Heart left ventricle (tissue), 13 donors: Measurements from ENCODE around the gene ZNF605.

ENCODE experiments used
- POLR2A ChIP-seq, 2 donors: fragments of 450-650 bp; IDR thresholded peaks; one replicate each; pipeline ENCODE4 v1.6.1; 2017; ENCODE audit warnings: antibody characterized with exemption in 2 of 2, mild to moderate bottlenecking in 2 of 2, moderate library complexity in 2 of 2
- TF ChIP-seq, protein P1 (sequence below), 12 donors: fragments of 200-600 bp; sonication (generic) in 4 of 12; IDR thresholded peaks; one replicate each; pipeline versions ENCODE4 v1.5.0 to v1.8.0; 2018 to 2022; ENCODE audit warnings: antibody characterized with exemption in 12 of 12, mild to moderate bottlenecking in 5 of 12
- donor health status: ischemic (EF 13 %, LVEDD 7.1; RV severe dilation, severe dysfunction).
- donor health status: DM: no; HTN: yes; CAD: no.
- donor health status: DM: no; HTN: no; CAD: no.
- donor health status: ischemic (EF 25% LVEDD 6.9; RV normal size, moderate dysfunction).
- donor health status: ischemic (EF 25% LVEDD 5.7; RV mildly dilated, moderate dysfunction).
- donor health status: ischemic (EF 35%, LVEDD 5.7; RV mildly dilated, moderate dysfunction).
- donor health status: nonischemic (EF 11% LVEDD 7.7; RV severe dilation, severe dysfunction).
- donor health status: DM: yes; HTN: yes; CAD: no.
- donor health status: PGD.
- donor health status: ischemic (EF 29% LVEDD 5.4; RV normal size, mild dysfunction).
- donor health status: nonischemic (EF 23%, LVEDD 6.1; RV moderate dilation, normal function).

GRCh38 chr12:132949936-132950837 is 5.9 kb downstream of the ZNF605 start:
- TF ChIP-seq, protein P1, sequence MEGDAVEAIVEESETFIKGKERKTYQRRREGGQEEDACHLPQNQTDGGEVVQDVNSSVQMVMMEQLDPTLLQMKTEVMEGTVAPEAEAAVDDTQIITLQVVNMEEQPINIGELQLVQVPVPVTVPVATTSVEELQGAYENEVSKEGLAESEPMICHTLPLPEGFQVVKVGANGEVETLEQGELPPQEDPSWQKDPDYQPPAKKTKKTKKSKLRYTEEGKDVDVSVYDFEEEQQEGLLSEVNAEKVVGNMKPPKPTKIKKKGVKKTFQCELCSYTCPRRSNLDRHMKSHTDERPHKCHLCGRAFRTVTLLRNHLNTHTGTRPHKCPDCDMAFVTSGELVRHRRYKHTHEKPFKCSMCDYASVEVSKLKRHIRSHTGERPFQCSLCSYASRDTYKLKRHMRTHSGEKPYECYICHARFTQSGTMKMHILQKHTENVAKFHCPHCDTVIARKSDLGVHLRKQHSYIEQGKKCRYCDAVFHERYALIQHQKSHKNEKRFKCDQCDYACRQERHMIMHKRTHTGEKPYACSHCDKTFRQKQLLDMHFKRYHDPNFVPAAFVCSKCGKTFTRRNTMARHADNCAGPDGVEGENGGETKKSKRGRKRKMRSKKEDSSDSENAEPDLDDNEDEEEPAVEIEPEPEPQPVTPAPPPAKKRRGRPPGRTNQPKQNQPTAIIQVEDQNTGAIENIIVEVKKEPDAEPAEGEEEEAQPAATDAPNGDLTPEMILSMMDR (IDR thresholded peaks at IDR 0.05): no peak
- no peak for TF ChIP-seq POLR2A (IDR thresholded peaks at IDR 0.05)
